Left colon (tissue), 2 donors: ENCODE data around the gene GBX2. TPM values are rescaled to one million over a fixed set of nuclear protein-coding genes. Genes with fewer than 3 reads are reported as not detected.
A peak's percentile ranks its signal among the peaks of the same experiment; 100 is the strongest.

Experiments used
- ATAC-seq: fragments of 200-7000 bp; cut with Tn5 transposase; one replicate; pipeline ENCODE4 v1.9.1; 2020; ENCODE audit warnings: mild to moderate bottlenecking, moderate library complexity
- DNase-seq, 2 donors: peaks; one replicate each; pipeline ENCODE4 v3.0.0-alpha.2; 2020
- intact Hi-C, 2 donors: fragments of 100-400 bp; cut with DNase I in 1 of 2; cut with micrococcal nuclease in 1 of 2; formaldehyde crosslinking; loops; one replicate each; pipeline versions ENCODE4 v1.11.2 to v1.14.0; 2022; cut with DNase I, micrococcal nuclease
- long read RNA-seq: library from polyadenylated mRNA; unstranded; transcript quantifications from one replicate; pipeline ENCODE4 v2.0.0, GENCODE V29; 2021
- total RNA-seq, 2 donors: library from RNA; stranded (reverse); fragmentation: NEBNext Ultra II Directional; extraction: Animal tissue kit (Norgen Biotek cat#: 25700); gene quantifications; one replicate each; pipeline ENCODE4 v1.2.1, GENCODE V29; 2021
- donor health status: DM: no; HTN: no; CAD: no.
- donor health status: DM: yes; HTN: yes; CAD: no.

GBX2 gene
- not detected for total RNA-seq
- long read RNA-seq: 0 reads

DNA sequence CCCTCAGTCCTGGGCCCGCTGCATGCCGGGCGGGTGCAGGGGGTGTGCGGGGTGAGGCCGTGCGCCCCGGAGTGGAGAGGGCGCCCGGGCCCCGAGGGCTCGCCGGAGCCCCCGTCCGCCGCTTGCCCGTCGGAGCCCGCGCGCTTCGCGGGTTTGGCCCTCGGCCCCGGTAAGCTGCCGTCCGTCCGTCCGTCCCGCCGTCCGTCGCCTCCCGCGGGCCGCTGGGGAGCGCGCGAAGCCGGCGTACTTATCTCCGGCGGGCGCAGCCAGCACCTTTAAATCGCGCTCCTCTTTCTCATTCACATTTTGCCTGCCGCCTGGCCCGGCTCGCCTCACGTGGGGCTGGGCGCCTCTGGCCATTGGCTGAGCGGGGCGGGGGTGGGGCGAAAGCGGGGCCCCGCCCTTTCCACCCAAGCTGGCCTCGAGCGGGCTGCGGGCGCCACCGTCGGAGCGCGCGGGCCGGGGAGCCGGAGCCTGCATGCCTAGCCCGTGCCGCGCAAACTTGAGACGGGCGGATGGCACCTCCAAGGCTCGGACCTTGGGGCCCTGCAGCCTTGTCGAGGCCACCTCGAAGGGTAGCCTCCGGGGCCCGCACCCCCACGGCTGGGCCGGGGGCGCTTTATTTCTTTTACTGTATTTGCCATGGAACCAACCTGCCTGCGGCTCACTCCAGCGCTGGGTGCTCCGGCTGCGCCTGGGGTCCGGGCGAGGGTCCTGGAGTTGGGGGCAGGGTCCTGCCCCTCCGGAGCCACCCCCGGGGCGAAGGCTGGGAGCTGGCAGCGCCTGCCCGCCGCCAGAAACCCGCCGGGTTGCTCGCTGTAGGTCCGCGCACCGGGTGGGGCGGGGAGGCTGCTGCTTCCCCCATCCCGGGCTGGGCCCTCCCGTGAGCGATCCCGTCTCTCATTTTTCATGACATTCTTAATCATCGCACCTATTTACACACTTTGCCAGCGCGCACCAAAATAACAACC lies at the start of gene GBX2:
Gene GBX2 (minus strand): TSS at position 277 of the 971 bp plus-strand sequence. CDS start 415 bp downstream, outside the sequence.
- DNase-seq: peak in 1 of 2 donors; percentile 59
- intact Hi-C loops: no loop called here
- peak; percentile 80 for ATAC-seq

DNA sequence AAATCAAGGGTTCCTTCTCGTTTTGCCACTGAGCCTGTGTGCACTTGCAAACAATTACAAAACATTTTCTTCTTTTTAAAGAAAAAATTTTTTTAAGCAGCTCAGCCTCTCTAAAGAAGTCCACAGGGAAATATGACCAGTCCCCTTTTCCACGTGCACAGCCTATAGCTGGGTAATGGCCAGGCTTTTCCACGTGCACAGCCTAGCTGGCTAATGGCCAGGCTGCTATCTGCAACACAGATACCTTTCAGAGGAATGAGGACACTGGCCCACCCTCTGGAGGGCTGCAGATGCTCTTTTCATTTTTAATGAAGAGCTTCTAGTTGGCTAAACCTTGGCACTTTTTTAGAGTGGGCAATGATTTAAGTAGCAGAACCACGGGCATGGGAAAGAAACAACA lies 49.7 kb upstream of the GBX2 start:
- no peak for ATAC-seq
- intact Hi-C loops: no loop called here
- DNase-seq: no peak

GRCh38 chr2:236216711-236217110 lies 48.5 kb upstream of the GBX2 start:
- intact Hi-C loops: no loop called here
- DNase-seq: no peak
- no peak for ATAC-seq

- no peak for DNase-seq
- no peak for ATAC-seq
- intact Hi-C loops: no loop called here
Observed at GRCh38 chr2:236215761-236216333, 47.7 kb upstream of the GBX2 start.

DNA sequence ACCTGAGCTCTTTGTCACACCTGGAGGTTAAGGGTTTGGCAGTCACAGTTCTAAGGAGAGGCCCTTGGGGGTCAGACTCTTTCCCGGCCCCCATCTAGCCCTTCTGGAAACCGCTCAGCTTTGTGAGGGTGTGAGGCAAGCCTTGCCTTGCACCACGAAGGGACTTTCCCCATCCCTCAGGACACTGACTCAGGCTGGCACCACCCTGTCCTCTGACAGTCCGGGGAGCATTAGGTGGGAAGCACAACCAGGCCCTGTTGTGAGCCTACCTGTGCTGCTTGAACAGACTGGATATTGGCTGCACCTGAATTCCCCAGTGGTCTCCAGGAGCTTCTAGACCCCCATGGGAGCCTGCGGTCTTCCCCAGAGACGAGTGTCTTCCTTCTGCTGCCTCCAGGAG lies 47.0 kb upstream of the GBX2 start:
- no peak for DNase-seq
- intact Hi-C loops: no loop called here
- ATAC-seq: no peak

DNA sequence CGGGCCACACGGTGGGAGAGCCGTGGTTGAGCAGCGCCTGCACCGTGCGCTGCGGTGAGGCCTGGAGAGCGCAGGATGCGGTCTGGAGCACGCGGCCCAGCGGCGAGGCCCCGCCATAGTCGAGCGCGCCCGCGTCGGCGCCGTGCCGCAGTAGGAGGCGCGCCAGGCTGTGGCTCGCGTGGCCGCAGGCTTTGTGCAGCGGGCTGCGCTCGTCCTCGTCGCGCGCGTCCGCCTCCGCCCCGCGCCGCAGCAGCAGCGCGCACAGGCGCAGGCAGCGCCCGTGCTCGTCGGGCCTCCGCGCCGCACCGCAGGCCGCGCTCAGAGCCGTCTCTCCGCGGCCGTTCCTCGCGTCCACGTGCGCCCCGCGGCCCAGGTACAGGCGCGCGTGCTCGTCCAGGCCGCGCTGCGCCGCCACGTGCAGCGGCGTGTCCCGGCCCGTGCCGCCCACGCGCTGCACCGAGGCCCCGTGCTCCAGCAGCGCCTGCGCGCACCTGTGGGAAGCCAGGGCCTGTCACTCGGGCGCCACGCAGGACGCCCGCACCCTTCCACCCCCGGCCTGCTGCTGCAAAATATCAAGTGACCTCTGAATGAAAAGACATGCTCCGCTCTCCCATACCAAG lies 46.3 kb upstream of the GBX2 start:
- intact Hi-C loops: no loop called here

DNA sequence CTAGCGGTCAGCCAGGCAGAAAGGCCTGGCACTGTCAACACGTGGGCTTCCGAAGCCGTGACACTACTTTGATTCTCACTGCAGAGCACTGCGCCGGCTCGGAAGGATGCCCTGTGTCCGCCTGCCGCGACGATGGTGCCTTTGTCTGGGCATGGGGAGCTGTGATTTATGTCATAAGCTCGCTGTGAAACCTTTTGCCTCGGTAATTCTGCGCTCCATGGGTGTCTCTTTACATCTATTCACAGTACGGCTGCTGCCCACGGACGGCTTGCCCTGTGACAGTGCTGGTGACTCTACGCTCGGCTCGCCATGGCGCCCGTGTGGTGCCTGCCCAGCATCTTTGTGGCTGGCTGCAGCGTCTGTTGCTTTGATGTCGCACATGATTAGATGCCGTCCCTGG lies 43.1 kb upstream of the GBX2 start:
- DNase-seq: no peak
- intact Hi-C loops: no loop called here

More for the DNA sequence above, 46.3 kb upstream of the GBX2 start:
- DNase-seq: no peak
- no peak for ATAC-seq

DNA sequence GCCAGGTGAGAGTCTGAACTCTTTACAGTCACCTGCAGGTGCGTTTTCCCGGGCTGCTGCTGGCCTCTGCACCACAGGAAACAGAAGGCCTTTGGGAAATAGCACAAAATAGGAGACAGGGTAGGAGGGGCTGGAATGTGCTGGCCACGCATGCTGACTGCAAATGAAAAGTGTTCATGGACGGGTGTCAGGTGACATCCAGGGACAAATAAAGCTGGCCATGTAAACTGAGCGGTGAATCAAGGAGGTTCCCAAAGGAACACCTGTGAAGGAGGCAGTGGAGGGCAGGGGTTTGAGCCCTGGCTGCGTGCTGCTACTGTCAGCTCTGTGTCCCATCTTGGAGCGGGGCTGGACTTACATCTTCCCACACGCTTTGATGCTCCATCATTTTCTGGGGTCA lies 42.4 kb upstream of the GBX2 start:
- ATAC-seq (no peak), DNase-seq (no peak)
- intact Hi-C loops: no loop called here

More for the DNA sequence above, 43.1 kb upstream of the GBX2 start:
- no peak for ATAC-seq

DNA sequence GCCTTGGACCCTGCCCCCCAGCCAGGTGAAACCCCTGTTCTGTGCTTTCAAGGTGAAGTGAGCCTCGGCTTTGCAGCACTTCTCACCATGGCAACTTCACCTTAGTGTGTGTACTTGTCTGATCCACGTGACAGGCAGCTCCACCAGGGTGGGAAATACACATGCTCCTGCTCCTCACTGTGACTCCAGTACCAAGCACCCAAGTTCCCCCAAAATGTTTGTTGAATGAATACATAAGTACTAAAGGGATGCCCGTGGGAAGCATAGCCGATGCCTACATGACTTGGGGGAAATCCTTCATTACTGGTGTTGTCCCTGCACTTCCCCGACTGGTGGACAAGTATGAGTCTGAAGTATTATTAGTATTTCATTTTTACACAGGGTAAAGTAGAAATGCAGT lies 41.8 kb upstream of the GBX2 start:
- ATAC-seq: no peak
- intact Hi-C loops: no loop called here
- DNase-seq: no peak

DNA sequence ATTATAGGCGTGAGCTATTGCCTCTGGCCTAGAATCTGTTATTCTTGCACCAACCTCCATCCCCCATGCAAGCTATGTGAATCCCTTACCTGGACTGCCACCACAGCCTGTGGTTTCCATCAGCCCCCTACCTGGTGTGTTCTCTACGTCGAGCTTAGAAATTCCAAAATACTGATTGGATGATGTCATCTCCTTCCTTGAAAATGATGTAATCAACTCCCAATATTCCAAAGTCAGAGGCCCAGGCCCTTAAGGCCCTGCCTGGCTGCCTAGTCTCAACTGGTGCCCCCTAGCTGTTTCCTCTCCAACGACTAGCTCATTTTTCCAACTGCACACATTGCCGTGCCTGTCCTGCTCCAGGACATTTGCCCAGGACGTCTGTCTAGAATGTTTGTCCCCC lies 41.3 kb upstream of the GBX2 start:
- intact Hi-C loops: no loop called here
- ATAC-seq: no peak
- DNase-seq: no peak

- no peak for ATAC-seq
- no peak for DNase-seq
- intact Hi-C loops: no loop called here
Observed at GRCh38 chr2:236208019-236208926, 40.1 kb upstream of the GBX2 start.

DNA sequence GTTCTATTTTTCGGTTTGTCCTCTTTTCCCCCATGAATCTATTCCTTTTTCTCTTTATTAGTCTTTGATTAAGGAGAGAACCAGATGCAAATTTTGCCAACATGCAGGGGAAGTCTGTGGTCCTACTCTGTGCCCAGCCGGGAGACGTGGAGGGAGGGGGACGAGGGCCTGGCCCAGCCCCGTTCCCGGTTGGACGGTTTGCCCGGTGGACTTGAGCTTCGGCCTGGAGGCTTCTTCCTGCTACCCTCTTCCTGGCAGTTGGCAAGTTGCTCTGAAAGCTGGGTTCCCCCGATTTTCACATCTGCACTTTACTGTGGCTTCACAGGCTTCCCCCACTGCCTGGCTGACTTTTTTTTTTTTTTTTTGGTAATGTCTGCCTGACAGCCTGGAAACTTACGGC lies 39.3 kb upstream of the GBX2 start:
- no peak for DNase-seq
- intact Hi-C loops: no loop called here
- ATAC-seq: no peak

GRCh38 chr2:236205867-236206645 lies 37.9 kb upstream of the GBX2 start:
- intact Hi-C loops: no loop called here
- ATAC-seq (no peak), DNase-seq (no peak)

DNA sequence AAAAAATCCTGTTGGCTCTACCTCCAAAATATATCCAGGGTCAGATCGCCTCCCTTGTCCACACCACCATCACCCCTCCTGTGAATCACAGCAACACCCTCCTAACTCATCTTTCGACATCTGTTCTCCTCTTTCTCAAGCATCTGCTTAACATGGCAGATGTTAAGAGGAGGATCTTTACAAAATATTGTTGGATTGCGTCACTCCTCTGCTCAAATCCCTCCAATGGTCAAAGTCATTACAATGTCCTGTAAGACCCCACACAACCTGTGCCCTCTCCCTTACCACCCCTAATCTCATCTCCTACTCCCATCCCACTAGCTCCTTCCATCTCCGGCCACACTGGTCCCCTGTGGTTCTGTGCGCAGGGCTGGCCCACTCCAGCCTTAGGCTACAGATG lies 36.8 kb upstream of the GBX2 start:
- intact Hi-C loops: no loop called here
- ATAC-seq (no peak), DNase-seq (no peak)

DNA sequence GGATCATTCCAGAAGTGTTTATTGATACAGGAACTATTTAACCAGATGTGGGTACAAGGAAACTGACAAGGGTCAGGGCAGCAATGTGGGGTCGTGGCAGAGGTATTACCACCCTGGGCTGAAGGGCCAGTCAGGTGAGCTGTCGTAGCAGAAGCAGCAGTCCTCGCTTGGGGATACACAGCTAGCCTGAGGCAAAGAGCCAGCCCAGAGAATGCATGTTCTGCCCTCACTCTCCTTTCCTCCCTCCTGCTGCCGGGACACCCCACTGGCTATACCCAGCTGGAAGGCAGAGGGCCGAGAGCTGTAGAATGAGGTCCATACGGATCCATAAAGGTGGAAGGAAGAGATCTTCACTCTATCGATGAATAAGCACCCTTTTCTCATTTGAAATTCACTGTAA lies 32.2 kb upstream of the GBX2 start:
- intact Hi-C loops: no loop called here
- no peak for ATAC-seq
- no peak for DNase-seq

- DNase-seq (no peak), ATAC-seq (no peak)
- intact Hi-C loops: no loop called here
Observed at GRCh38 chr2:236196366-236196765, 28.2 kb upstream of the GBX2 start.

- DNase-seq (no peak), ATAC-seq (no peak)
- intact Hi-C loops: no loop called here
Observed at GRCh38 chr2:236195726-236196125, 27.5 kb upstream of the GBX2 start.

DNA sequence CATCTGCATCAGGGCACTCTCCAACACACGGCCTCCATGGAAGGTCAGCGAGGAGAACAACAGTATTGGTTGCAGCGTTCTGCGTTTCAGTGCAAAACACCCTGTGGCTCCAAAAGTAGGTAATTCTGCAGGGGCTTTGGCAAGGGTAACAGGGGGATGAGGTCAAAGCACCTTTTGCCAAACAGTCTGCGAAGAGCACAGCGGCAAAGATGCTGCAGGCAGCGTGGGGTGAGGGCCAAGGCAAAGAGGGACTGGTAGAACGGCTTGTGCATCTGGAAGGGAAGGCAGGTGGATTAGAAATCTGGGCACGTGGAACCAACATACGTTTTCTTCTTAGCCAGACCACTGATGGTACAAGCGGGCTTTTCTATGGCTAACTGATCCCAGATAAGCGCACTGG lies 26.6 kb upstream of the GBX2 start:
- intact Hi-C loops: no loop called here
- DNase-seq: no peak
- no peak for ATAC-seq
